GM06990 (cell line): ENCODE results near the gene RAB1A.

Experiments
- DNase-seq: peaks from one replicate; pipeline ENCODE4 v3.0.0-alpha.2; 2011; ENCODE audit not compliant: insufficient read length; ENCODE audit errors: extremely low read depth
- H3K27me3 ChIP-seq: replicated peaks from 2 replicates; pipeline ENCODE4 v1.6.0; 2011; ENCODE audit warnings: low read length; ENCODE audit not compliant: control insufficient read depth, insufficient read depth
- H3K36me3 ChIP-seq: 2 replicates; pipeline ENCODE4 v1.5.1; 2011; ENCODE audit warnings: low read length; ENCODE audit not compliant: control insufficient read depth, insufficient read depth
- H3K4me3 ChIP-seq: replicated peaks from 2 replicates; pipeline ENCODE4 v1.5.1; 2011; ENCODE audit warnings: low read depth, mild to moderate bottlenecking, control low read depth, low read length
- CTCF ChIP-seq: IDR thresholded peaks from 2 replicates; pipeline ENCODE4 v1.5.1; 2011; ENCODE audit warnings: low read length, control low read depth, mild to moderate bottlenecking, inconsistent platforms; ENCODE audit not compliant: insufficient read depth, poor library complexity, severe bottlenecking

The RAB1A gene

GRCh38 chr2:65114921-65115320 is 15.0 kb downstream of the RAB1A start:
- no peak for TF ChIP-seq CTCF
- Histone ChIP-seq H3K4me3 (no peak overlapping the region), H3K36me3 (no peaks in the 10 kb centered on the region; the same call in 1 of the 2 replicates), H3K27me3 (no peaks in the 10 kb centered on the region)
- DNase-seq: no peak

- Histone ChIP-seq H3K4me3 (no peak overlapping the region), H3K36me3 (no peaks in the 10 kb centered on the region; the same call in 1 of the 2 replicates), H3K27me3 (no peaks in the 10 kb centered on the region)
- TF ChIP-seq CTCF: no peak
- no peak for DNase-seq
These were observed 16.1 kb downstream of the RAB1A start for GRCh38 chr2:65113816-65114215.

GRCh38 chr2:65113229-65113628 is 16.7 kb downstream of the RAB1A start:
- no peaks in the 10 kb centered on the region; the same call in 1 of the 2 replicates for H3K36me3 ChIP-seq
- H3K4me3 ChIP-seq: no peak overlapping the region
- no peak for DNase-seq
- no peaks in the 10 kb centered on the region for H3K27me3 ChIP-seq
- no peak for TF ChIP-seq CTCF

GRCh38 chr2:65112633-65113032 is 17.3 kb downstream of the RAB1A start:
- TF ChIP-seq CTCF: no peak
- DNase-seq: no peak
- H3K4me3 ChIP-seq: no peak overlapping the region
- no peaks in the 10 kb centered on the region; the same call in 1 of the 2 replicates for H3K36me3 ChIP-seq
- H3K27me3 ChIP-seq: no peaks in the 10 kb centered on the region

- H3K4me3 ChIP-seq: no peak overlapping the region
- no peak for DNase-seq
- H3K27me3 ChIP-seq: no peaks in the 10 kb centered on the region
- no peak for TF ChIP-seq CTCF
- no peaks in the 10 kb centered on the region; the same call in 1 of the 2 replicates for H3K36me3 ChIP-seq
These were observed 21.1 kb downstream of the RAB1A start for GRCh38 chr2:65108780-65109179.

GRCh38 chr2:65107530-65107929 is 22.4 kb downstream of the RAB1A start:
- no peaks in the 10 kb centered on the region for H3K27me3 ChIP-seq
- no peak for DNase-seq
- no peak overlapping the region for H3K4me3 ChIP-seq
- no peak for TF ChIP-seq CTCF
- H3K36me3 ChIP-seq: peaks cover 5% of the 10 kb centered on the region
